Superior temporal gyrus (tissue), 1 donor: ENCODE data around the gene RAF1.
"Not testable (repeated sequence)": the region's sequence is repeated elsewhere in the genome, so short reads cannot be mapped to it uniquely, and the experiment has no call there.

Experiments used
- DNase-seq: peaks from one replicate; pipeline ENCODE4 v3.0.0-alpha.2; 2016; ENCODE audit errors: extremely low spot score

The RAF1 gene

GRCh38 chr3:12663936-12664908 lies at the start of gene RAF1:
RAF1 (minus strand) TSS chr3:12664117; CDS start chr3:12618721, 45,396 bp downstream.
- peak; percentile 98 for DNase-seq

- DNase-seq = no peak
These were observed 46.1 kb upstream of the RAF1 start for GRCh38 chr3:12710062-12710461.

- DNase-seq = no peak
These were observed 45.4 kb upstream of the RAF1 start for GRCh38 chr3:12709334-12709733.

GRCh38 chr3:12708584-12709192 lies 44.8 kb upstream of the RAF1 start:
- DNase-seq = no peak

- no peak for DNase-seq
These were observed 43.5 kb upstream of the RAF1 start for GRCh38 chr3:12707449-12707848.

- peak; percentile 36 for DNase-seq
These were observed 42.8 kb upstream of the RAF1 start for GRCh38 chr3:12706504-12707253.

- no peak for DNase-seq
These were observed 42.1 kb upstream of the RAF1 start for GRCh38 chr3:12705981-12706380.

GRCh38 chr3:12705374-12705926 lies 41.5 kb upstream of the RAF1 start:
- DNase-seq = no peak

GRCh38 chr3:12702501-12702900 lies 38.6 kb upstream of the RAF1 start:
- DNase-seq = no peak

- DNase-seq = not testable (repeated sequence)
These were observed 37.7 kb upstream of the RAF1 start for GRCh38 chr3:12701601-12702000.

- DNase-seq = no peak
These were observed 36.9 kb upstream of the RAF1 start for GRCh38 chr3:12700800-12701199.

GRCh38 chr3:12695916-12696315 lies 32.0 kb upstream of the RAF1 start:
- DNase-seq = no peak

- no peak for DNase-seq
These were observed 31.2 kb upstream of the RAF1 start for GRCh38 chr3:12695112-12695511.

- DNase-seq = no peak
These were observed 28.5 kb upstream of the RAF1 start for GRCh38 chr3:12692444-12692843.

GRCh38 chr3:12689997-12690711 lies 26.2 kb upstream of the RAF1 start:
- no peak for DNase-seq

GRCh38 chr3:12687948-12688347 lies 24.0 kb upstream of the RAF1 start:
- DNase-seq = no peak

GRCh38 chr3:12686096-12686495 lies 22.2 kb upstream of the RAF1 start:
- no peak for DNase-seq

GRCh38 chr3:12681943-12682390 lies 18.1 kb upstream of the RAF1 start:
- DNase-seq = peak; percentile 17

- no peak for DNase-seq
These were observed 17.4 kb upstream of the RAF1 start for GRCh38 chr3:12681089-12681942.

- DNase-seq = no peak
These were observed 15.6 kb upstream of the RAF1 start for GRCh38 chr3:12679468-12679867.
